ENCODE data around the gene CORT.
"Not testable (repeated sequence)": the region's sequence is repeated elsewhere in the genome, so short reads cannot be mapped to it uniquely, and the experiment has no call there.

Gene CORT

GRCh38 chr1:10449751-10450150, at the start of gene CORT:
Gene CORT (plus strand): TSS chr1:10450031. CDS start chr1:10450224, 193 bp downstream.
- DNase-seq = no peak

DNA sequence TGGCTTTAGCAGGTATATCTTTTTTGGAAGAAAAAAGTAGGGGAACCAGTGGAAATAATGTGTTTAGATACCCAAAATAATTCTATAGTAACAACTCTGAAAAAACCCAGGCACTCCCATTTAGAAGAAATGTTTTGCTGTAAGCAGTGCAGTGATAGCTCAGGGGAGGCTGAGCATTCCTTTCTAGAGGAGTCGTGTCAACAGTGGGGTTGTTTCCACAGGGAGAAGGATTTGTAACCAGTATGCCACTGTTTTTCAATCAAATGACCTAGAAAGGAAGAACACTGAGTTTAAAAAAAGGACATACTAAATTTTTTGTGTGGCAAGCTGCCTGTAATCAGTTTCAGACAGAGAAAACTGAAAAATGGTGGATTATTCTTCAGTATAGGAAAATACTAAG, 48.5 kb upstream of the CORT start:
- no peak for DNase-seq

- DNase-seq = no peak
These were observed 47.0 kb upstream of the CORT start for GRCh38 chr1:10402729-10403274.

- DNase-seq = no peak
These were observed 42.6 kb upstream of the CORT start for GRCh38 chr1:10407201-10407600.

DNA sequence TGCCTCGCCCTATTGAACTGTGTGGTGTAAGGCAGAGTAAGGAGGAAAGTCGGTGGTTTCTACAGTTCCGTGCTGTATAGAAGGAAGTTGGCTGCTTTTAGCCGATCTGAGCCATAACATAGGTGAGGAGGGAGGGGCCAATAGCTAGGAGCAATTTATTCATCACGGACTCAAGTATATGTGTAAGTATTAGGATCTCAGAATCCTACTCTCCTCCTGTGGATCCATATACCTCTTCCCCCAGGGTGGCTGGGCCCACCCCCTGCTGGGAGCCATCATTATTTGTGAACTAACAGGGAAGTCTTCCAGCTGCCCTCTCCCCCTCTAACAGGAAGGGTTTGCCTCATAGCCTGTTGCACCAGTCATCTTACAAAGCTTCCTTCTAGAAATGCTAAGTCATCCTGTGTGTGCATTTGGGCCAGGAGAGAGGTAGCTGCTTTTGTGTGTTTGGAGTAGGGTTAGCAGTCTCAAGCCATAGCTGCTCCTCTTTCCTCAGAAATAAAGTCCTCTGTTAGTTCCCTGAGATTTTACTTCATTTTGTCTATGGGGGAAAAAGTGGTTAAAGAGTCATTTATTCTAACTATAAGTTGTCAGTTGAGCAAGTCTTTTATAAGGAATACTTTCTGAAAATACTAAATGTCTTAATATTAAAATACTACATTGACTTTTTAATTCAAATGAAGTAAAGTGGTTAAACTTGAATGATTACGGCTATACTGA, 34.5 kb upstream of the CORT start:
- DNase-seq = peak in 8 of 51 donors; percentile 3 to 20 (median 10)

GRCh38 chr1:10415967-10416366, 33.9 kb upstream of the CORT start:
- DNase-seq = not testable (repeated sequence)

GRCh38 chr1:10418741-10419140, 31.1 kb upstream of the CORT start:
- not testable (repeated sequence) for DNase-seq

- no peak for DNase-seq
These were observed 30.5 kb upstream of the CORT start for GRCh38 chr1:10419351-10419750.

GRCh38 chr1:10421637-10422036, 28.2 kb upstream of the CORT start:
- DNase-seq = no peak

DNA sequence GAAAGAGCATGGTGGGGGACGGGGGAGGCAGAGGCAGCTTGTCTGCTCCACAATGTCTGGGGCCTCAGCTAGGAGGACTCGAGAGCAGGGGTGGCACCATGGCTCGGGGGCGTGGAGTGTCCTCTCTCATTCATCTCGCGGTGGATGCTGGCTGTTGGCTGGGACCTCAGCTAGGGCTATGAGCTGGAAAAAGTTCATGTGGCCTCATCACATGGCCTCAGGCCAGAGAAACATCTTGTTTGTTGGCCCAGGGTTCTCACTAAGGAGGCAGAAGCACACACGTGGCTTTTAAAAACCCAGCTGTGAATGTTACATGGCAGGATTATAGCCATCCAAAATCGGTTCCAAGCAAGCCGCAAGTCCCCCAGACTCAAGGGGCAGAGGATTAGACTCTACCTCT, 25.8 kb upstream of the CORT start:
- peak in 2 of 51 donors; percentile 1 to 19 for DNase-seq

- DNase-seq = no peak
These were observed 25.2 kb upstream of the CORT start for GRCh38 chr1:10424651-10425050.

DNA sequence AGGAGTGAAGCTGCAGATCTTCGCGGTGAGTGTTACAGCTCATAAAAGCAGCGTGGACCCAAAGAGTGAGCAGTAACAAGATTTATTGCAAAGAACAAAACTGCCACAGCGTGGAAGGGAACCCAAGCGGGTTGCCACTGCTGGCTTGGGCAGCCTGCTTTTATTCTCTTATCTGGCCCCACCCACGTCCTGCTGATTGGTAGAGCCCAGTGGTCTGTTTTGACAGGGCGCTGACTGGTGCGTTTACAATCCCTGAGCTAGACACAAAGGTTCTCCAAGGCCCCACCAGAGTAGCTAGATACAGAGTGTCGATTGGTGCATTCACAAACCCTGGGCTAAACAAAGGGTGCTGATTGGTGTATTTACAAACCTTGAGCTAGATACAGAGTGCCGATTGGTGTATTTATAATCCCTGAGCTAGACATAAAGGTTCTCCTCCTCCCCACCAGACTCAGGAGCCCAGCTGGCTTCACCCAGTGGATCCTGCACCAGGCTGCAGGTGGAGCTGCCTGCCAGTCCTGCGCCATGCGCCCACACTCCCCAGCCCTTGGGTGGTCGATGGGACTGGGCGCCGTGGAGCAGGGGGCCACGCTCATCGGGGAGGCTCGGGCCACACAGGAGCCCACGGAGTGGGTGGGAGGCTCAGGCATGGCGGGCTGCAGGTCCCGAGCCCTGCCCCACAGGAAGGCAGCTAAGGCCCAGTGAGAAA, 23.9 kb upstream of the CORT start:
- not testable (repeated sequence) for DNase-seq

DNA sequence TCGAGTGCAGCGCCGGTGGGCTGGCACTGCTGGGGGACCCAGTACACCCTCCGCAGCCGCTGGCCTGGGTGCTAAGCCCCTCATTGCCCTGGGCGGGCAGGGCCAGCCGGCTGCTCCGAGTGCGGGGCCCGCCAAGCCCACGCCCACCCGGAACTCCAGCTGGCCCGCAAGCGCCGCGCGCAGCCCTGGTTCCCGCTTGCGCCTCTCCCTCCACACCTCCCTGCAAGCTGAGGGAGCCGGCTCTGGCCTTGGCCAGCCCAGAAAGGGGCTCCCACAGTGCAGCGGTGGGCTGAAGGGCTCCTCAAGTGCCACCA, 23.3 kb upstream of the CORT start:
- DNase-seq = not testable (repeated sequence)

DNA sequence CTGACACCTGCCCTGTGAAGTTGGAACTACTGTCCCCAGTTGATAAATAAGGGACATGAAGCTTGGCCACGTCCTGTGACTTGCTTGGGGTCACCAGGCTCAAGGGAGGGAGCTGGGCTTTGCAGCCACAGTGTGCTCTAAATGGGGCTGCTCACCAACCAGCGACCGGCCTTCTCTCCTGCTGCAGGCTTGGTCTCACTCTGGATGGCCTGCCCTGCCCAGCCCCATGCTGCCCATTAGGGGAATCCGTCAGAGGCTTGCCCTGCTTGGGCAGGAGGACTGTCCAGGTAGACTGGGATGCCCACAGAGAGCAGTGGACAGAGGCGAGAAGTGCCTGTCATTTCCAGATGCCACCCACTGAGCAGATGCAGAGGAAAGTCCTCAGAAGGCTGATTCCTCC, 20.8 kb upstream of the CORT start:
- no peak for DNase-seq

DNA sequence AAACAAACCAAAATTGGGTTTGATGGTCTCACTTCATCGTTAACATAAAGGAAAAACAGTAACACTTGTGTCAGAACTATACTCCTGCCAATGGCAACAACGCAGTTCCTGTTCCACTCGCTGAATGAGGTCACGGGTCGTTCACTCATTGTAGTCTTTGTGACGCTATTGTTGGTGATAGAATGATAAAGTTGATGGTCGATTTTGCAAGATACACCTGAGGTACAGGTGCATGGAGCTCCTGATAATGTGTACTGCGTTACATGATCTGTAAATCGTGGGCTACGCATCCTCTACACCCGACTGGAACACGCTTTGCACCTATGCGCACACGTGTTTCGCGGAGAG, 20.0 kb upstream of the CORT start:
- DNase-seq = peak in 1 of 51 donors; percentile 38

GRCh38 chr1:10430216-10431069, 19.4 kb upstream of the CORT start, which contains the start of gene CENPS:
Gene CENPS (plus strand): TSS chr1:10430433. CDS start chr1:10430518, 85 bp downstream.
- DNase-seq = peak; percentile 30 to 99 (median 83)

DNA sequence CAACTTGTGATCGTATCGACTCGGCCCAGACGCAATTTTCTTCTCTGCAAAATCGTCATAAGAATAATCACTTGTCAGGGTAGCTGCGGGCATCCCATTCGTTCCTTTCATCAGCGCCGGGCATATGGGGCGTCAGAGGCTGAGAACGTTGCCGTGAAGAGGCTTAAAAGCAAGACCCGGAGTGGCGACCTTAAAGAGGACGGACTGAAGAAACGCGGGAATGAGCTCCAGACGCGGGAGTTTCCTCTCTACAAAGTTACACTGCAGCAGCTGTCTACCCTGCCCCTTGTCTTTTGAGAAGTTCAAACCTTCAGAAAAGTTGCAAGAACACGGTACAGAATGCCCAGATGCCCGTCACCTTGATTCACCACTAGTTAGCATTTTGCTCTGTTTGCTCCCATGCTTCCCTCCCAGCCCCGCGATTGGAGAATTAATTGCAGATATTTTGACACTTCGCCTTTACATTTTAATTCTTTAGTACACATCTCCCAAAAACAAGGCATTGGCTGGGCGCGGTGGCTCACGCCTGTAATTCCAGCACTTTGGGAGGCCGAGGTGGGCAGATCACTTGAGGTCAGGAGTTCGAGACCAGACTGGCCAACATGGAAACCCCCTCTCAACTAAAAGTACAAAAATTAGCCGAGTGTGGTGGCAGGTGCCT, 18.6 kb upstream of the CORT start:
- DNase-seq = no peak

GRCh38 chr1:10432910-10433700, 16.7 kb upstream of the CORT start:
- DNase-seq = no peak

GRCh38 chr1:10433790-10434189, 16.0 kb upstream of the CORT start:
- DNase-seq = no peak

- no peak for DNase-seq
These were observed 15.2 kb upstream of the CORT start for GRCh38 chr1:10434590-10434989.

DNA sequence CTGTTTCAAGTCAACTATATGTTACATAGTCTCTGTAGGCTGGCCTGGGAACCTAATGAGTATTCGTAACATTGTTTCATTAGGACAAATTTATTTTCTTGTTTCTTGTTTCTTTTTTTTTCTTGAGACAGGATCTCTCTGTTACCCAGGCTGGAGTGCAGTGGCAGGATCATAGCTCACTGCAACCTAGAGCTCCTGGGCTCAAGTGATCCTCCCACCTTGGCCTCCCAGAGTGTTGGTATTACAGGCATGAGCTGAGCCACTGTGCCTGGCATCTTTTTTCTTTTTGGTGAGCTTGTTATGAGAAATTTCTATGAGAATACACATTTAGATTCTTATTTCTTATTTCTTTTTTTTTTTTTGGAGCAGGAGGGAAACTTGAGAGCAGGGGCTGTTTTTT, 12.8 kb upstream of the CORT start:
- no peak for DNase-seq

All from hypothalamus (tissue), 51 donors.